ENCODE measurements around the gene TUBB6. TPM values are rescaled to one million over a fixed set of nuclear protein-coding genes. Genes with fewer than 3 reads are reported as not detected.

The TUBB6 gene
- total and polyA plus RNA-seq, 4 donors: 57.8 to 157 (median 109) TPM

GRCh38 chr18:12287684-12288402 is 20.2 kb upstream of the TUBB6 start:
- Histone ChIP-seq H3K4me3 (no peak overlapping the region), H3K9me3 (ENCODE audit: control insufficient read depth in 4 of 4, insufficient read depth in 3 of 4, low read length in 3 of 4) (no peaks in the 10 kb centered on the region), H3K4me1 (ENCODE audit: control insufficient read depth in 5 of 5, insufficient read depth in 5 of 5, low read length in 5 of 5) (peaks cover 0 to 18% (median 2%) of the 10 kb centered on the region in 5 donors), H3K27ac (ENCODE audit: low read depth in 1 of 2, low read length in 1 of 2) (peak overlapping the region; percentile 63 to 84), H3K9ac (ENCODE audit: insufficient read depth in 1 of 2, low read length in 2 of 2) (peak overlapping the region in 1 of 2 donors; percentile 46), H3K36me3 (ENCODE audit: control insufficient read depth in 4 of 4, insufficient read depth in 4 of 4, low read length in 4 of 4) (no peaks in the 10 kb centered on the region), H3K27me3 (ENCODE audit: control insufficient read depth in 3 of 3, insufficient read depth in 3 of 3, low read length in 2 of 3) (peaks cover 0 to 32% (median 25%) of the 10 kb centered on the region in 3 donors)
- peak; percentile 53 to 65 (median 58) for DNase-seq
- 3 to 4% methylated on average over 41 of the region's 41 CpGs for WGBS, 2 donors
- ATAC-seq (ENCODE audit: insufficient read depth, low FRiP score): peak; percentile 85
- TF ChIP-seq CTCF (IDR thresholded peaks at IDR 0.05; ENCODE audit: control extremely low read depth, extremely low read depth): no peak

GRCh38 chr18:12288403-12288755 is 19.7 kb upstream of the TUBB6 start:
- no peak for ATAC-seq (ENCODE audit: insufficient read depth, low FRiP score)
- H3K27me3 ChIP-seq (ENCODE audit: control insufficient read depth in 3 of 3, insufficient read depth in 3 of 3, low read length in 2 of 3): peaks cover 0 to 32% (median 25%) of the 10 kb centered on the region in 3 donors
- no peak overlapping the region for H3K4me3 ChIP-seq
- TF ChIP-seq CTCF (IDR thresholded peaks at IDR 0.05; ENCODE audit: control extremely low read depth, extremely low read depth): no peak
- H3K36me3 ChIP-seq (ENCODE audit: control insufficient read depth in 4 of 4, insufficient read depth in 4 of 4, low read length in 4 of 4): no peaks in the 10 kb centered on the region
- WGBS, 2 donors: 15 to 25% methylated on average over 10 of the region's 10 CpGs
- H3K27ac ChIP-seq (ENCODE audit: low read depth in 1 of 2, low read length in 1 of 2): peak overlapping the region; percentile 63 to 76
- no peak for DNase-seq
- H3K9ac ChIP-seq (ENCODE audit: insufficient read depth in 1 of 2, low read length in 2 of 2): no peak overlapping the region
- peaks cover 0 to 18% (median 2%) of the 10 kb centered on the region in 5 donors for H3K4me1 ChIP-seq (ENCODE audit: control insufficient read depth in 5 of 5, insufficient read depth in 5 of 5, low read length in 5 of 5)
- no peaks in the 10 kb centered on the region for H3K9me3 ChIP-seq (ENCODE audit: control insufficient read depth in 4 of 4, insufficient read depth in 3 of 4, low read length in 3 of 4)

GRCh38 chr18:12290086-12290485 is 18.0 kb upstream of the TUBB6 start:
- ATAC-seq (ENCODE audit: insufficient read depth, low FRiP score) (no peak), DNase-seq (no peak)
- Histone ChIP-seq H3K27ac (ENCODE audit: low read depth in 1 of 2, low read length in 1 of 2) (no peak overlapping the region), H3K4me3 (no peak overlapping the region), H3K9me3 (ENCODE audit: control insufficient read depth in 4 of 4, insufficient read depth in 3 of 4, low read length in 3 of 4) (no peaks in the 10 kb centered on the region), H3K4me1 (ENCODE audit: control insufficient read depth in 5 of 5, insufficient read depth in 5 of 5, low read length in 5 of 5) (peaks cover 0 to 18% (median 2%) of the 10 kb centered on the region in 5 donors), H3K9ac (ENCODE audit: insufficient read depth in 1 of 2, low read length in 2 of 2) (no peak overlapping the region), H3K27me3 (ENCODE audit: control insufficient read depth in 3 of 3, insufficient read depth in 3 of 3, low read length in 2 of 3) (peaks cover 0 to 30% (median 25%) of the 10 kb centered on the region in 3 donors), H3K36me3 (ENCODE audit: control insufficient read depth in 4 of 4, insufficient read depth in 4 of 4, low read length in 4 of 4) (no peaks in the 10 kb centered on the region)
- WGBS, 2 donors: 67 to 80% methylated on average over 2 of the region's 2 CpGs
- TF ChIP-seq CTCF (IDR thresholded peaks at IDR 0.05; ENCODE audit: control extremely low read depth, extremely low read depth): no peak

Data from lung (tissue), 12 donors.